Activated CD8-positive, alpha-beta memory T cell treated with anti-CD3 and anti-CD28 coated beads, Interleukin-2, amount 50 U/mL, for 48 hours (primary cell): Measurements from ENCODE around the gene KRTAP10-7.
A peak's percentile ranks its signal among the peaks of the same experiment; 100 is the strongest.
"Not testable (repeated sequence)": the region's sequence is repeated elsewhere in the genome, so short reads cannot be mapped to it uniquely, and the experiment has no call there.

Experiments
- DNase-seq: peaks from one replicate; pipeline ENCODE4 v3.0.0-alpha.2; 2020

KRTAP10-7 gene

DNA sequence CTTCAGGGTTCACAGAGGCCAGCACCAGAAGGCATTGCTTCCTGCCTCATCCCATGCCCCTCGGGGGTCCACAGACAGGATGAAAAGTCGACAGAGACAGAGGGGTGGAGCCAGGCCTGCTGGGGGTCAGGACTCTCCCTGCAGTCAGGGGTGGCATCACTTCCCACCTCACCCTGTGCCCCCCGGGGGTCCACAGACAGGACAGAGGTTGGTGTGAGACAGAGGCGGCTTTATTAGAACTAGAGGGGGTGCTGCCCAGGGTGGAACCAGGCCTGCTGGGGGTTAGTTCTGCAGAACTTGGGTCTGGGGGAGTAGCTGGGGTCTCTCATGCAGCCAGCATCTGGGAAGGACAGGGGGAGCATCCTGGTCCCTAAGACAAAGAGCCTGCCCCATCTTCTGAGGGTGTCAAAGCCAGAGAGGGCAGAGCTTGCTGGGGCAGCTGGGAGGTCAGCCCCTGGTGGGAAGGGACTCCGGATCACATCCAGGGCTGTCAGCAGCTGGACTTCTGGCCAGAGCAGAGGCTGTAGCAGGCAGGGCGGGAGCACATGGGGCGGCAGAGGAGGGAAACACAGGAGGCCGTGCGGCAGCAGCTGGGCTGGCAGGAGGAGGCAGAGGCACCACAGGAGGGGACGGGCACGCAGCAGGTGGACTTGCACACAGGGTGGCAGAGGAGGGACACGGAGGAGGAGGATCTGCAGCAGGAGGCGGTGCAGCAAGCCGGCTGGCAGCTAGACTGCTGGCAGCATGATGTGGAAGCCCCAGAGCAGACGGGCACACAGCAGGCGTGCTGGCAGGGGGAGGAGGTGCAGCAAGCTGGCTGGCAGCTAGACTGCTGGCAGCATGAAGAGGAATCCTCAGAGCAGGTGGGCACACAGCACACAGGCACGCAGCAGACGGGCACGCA is 9.2 kb upstream of the KRTAP10-7 start:
- DNase-seq, result peak; percentile 44

DNA sequence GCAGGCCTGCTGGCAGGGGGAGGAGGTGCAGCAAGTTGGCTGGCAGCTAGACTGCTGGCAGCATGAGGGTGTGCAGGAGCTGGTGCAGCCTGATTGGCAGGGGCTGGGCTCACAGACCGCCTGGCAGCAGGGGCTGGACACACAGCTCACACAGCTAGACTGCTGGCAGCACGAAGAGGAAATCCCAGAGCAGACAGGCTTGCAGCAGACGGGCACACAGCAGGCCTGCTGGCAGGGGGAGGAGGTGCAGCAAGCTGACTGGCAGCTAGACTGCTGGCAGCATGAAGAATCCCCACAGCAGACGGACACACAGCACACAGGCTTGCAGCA is 8.6 kb upstream of the KRTAP10-7 start:
- peak; percentile 36 for DNase-seq

DNA sequence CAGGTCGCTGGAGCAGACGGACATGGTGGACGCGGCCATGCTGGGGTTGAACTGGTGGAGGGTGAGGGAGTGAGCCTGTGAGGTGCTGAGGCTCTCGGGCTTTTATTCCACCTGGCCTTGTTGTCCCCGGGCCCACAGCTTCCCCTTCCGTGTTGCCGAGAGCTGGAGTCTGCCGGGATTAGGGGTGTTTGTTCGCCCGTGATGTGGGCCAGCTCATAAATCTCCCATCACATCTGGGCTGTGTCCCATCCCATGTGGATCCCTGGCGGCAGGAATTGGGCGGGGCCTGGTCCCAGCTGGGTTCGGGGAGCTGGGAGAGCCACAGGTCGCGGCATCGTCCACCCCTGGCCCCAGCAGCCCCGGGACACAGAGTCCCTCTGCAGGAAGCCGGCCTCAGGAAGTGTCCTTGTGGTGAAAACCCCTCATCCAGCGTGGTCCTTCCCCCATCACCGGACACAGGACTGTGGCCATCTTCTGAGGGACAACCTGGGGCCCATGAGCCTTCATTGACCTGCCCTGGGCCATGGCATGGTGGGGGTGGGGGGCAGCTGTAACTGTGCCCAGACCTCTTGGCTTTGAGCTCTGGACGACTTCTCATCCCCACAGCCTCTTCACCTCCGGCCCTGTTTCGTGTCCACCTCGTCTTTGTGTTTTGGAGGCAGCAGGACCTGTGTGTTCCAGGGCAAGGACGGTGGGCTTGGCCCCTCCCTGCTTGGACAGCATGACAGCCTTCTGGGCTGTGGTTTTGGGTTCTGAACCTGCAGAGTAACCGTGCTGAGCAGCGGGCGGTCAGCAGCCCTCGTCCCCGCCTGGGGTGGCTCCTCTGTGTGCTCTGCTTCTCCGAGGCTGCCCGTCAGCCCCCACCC is 7.7 kb upstream of the KRTAP10-7 start, which contains the start of gene KRTAP10-6:
Gene KRTAP10-6 (minus strand): TSS at position 60 of the 866 bp plus-strand sequence. CDS start 21 bp downstream, at position 39.
- DNase-seq, result peak; percentile 35

DNA sequence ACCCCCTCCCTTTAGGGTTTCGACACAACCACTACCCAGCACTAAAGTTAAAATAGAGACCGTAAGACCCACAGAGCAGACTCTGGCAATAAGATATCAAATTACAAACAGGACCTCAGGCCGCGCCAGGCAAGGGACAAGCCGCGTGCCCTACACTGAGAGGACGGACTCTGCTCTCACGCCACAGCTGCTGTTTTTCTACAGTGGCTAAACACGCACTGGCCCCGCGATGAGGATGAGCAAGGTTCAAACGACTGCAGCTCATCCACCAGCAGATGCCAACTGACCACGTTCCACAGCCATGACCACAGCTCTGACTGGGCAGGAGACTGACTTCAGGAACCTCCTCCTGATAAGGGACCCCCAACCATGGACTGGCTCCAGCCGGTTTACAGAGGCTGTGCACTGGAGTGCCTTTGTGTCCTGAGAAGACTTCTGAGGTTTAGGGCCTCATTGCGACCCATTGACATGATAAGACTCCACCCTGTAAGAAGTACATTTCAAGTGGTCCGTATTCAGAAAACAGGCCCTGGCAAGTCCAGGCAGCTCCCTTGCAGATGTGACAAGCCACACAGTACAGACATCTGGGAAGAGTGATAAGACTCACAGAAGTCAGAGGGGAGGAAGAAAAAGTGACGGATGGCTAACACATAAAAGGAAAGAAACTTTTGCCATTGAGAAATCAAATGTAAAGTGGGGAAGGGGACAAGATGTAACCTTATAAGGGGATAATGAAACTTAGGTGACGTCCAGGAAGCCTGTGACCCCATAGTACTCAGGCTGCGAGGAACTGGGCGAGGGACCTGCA is 6.6 kb upstream of the KRTAP10-7 start:
- DNase-seq, result peak; percentile 32

DNA sequence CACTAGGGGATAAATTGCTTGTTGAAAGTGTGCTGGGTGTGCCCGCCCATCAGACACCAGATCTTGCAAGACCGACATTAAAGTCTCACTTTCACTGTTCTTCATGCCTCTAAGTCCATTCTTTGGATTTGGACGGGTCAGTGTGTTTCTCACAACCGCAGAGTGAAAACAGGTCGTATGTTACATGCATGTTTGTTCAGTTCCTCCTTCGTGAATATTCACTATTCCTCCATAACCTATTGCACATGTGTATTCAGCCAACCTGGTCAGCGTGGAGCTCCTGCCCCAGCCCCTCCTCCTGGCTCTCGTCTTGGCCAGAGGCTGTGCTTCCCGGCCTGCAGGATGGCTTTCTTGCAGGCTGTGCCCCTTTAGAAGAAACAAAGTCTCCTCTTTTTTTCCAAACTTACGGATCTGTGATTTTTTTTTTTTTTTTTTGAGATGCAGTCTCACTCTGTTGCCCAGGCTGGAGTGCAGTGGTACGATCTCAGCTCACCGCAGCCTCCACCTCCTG is 5.9 kb upstream of the KRTAP10-7 start:
- DNase-seq, result peak; percentile 42

DNA sequence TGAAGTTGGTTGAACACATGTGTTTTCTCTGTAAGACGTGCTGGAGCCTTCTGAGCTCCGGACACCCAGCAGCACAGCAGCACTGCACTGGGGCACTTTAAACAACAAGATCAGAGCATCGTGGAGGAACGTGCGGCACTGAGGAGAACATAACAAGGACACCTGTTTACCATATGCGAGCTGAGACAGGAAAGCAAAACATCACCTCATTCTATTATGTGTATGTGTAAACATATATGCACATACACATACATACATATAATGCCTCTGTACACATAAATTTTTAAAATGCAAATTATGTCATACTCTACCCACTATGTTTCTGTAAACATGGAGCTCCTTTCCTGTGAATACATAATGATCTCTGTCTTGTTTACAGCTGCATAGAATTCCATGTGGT is 4.9 kb upstream of the KRTAP10-7 start:
- DNase-seq, result peak; percentile 35

DNA sequence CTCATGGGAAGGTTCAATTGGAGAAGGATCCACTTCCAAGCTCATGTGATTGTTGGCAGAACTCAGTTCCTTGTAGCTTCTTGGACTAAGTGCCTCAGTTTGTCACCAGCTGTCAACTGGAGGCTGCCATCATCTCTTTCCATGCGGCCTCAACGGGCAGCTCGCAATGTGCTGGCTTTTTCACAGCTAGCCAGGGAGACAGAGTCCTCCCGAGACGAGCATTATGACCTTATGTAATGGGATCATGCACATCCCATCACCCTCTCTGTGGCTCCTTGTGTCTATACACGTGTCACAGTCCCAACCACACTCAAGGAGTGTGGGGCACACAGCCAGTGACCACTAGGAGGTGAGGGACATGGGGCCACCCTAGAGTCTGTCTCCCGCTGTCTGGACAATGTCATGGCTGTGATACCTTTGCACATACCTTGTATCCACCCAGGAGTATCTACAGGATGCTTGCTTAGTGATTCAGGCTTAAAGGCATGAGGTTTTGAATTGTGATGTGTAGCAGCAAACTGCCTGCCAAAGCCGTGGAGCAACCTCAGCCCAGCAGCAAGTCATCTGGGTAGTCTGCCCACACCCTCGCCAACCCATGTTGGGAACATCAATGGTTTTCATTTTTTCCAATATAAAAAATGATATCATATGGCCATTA is 4.2 kb upstream of the KRTAP10-7 start:
- DNase-seq, result peak; percentile 34

DNA sequence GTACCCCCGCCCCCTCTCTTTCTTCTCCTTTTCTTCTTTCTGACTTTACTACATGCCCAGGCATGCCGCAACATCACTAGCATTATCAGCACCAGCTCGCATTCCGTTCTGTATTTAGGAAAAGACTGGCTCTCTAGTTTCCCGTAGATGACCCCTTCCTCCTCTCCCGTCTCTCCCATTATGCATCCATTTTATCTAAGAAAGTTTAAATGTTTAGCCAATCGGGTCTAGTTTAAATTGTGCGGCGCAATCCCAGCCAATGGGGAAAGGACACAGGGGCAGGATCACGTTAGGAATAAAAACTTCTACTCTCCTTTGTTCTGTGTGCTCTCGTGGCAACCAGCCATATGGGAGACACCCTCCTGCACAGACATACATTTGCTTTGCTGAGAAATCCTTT is 2.3 kb upstream of the KRTAP10-7 start:
- DNase-seq, result no peak

DNA sequence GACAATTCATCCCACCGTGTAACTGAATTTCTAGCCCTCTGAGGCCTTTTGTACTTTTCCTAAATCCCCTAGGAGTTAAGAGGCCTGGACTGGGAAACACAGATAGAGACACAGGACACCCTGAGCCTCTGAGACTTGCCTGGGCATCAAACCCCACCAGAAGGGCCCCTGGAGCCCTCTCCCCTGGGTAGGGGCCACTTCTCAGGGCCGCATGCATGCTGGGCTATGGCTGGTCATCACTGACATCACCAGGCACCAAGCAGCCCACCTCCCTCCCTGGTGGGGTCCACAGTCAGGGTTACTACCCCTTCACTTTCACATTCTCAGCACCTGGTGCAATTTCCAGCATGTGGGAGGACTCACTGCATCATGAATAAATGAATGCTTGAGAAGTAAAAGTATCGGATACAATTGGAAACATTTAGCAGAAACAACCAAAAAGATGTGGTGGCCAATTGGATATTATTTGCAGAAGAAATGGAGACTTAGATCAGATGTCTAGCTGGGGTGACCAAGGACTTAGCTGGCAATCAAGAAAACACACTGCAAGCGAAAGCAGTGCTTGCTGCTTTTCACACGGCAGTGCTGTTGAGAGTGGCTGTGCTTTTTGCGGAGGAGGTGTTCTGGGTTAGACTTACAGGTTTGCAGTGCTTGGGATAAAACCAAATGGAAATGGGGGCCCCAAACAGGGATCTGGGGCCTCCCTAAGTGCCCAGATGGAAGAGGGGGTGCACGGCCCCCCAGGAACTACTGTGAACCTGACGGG is 950 bp upstream of the KRTAP10-7 start:
- no peak for DNase-seq

DNA sequence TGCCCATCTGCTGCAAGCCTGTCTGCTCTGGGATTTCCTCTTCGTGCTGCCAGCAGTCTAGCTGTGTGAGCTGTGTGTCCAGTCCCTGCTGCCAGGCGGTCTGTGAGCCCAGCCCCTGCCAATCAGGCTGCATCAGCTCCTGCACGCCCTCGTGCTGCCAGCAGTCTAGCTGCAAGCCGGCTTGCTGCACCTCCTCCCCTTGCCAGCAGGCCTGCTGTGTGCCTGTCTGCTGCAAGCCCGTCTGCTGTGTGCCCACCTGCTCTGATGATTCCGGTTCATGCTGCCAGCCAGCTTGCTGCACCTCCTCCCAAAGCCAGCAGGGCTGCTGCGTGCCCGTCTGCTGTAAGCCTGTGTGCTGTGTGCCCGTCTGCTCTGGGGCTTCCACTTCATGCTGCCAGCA is 694 bp downstream of the KRTAP10-7 start:
- DNase-seq, result not testable (repeated sequence)

DNA sequence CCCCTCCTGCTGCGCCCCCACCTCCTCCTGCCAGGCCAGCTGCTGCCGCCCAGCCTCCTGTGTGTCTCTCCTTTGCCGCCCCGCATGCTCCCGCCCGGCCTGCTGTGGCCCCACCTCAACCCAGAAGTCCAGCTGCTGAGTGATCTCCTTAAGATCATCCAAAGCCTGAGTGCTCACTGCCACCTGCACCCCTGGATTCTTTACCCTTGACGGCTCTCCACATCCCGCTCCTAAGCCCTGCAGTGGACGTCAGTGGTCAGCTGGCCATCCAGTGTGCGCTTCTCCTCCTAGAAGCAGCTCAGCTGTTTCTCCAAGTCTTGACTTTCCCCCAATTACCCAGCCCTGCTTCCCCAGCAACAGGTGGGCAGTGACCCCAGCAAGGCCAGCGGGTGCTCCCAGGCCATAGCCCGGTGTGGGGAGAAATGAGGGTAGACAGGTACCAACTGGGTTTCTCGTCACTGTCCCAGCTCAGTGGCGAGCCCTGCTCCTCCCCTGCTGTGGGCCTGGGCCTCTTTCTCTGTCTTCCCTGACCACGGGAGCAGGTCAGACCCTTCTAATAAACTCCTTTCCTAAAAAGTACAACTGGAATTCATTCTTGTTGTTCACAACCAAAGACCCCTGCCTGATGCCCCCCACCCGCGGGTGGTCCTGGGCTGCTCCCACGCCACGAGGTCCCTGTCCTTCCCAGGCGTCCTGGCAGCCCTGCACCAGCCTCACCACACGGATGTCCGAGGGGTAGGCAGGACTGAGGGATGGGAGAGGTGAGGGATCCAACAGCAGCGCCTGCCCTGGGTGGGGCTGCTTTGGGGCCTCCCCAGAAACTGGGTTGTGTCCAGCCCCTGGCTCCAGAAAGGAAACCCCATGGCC is 1.4 kb downstream of the KRTAP10-7 start:
- no peak for DNase-seq

DNA sequence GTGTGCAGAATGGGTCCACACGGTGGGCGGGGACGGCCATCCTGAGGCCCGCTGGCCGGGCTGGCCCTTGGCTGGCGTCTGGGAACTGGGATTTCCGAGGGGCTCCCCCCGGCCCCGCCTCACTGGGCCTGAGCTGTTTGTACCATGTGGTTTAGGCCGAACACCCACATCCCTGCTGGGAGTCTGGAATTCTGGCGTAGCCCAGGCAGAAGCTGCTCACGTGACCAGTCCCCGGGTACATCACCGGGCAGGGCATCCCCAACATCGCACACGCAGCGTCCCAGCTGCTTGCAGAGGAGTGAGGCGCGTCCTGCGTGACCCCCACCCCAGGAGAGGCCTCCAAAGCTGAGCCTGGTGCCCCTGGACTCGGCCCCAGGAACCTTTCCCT is 2.1 kb downstream of the KRTAP10-7 start:
- DNase-seq, result no peak

DNA sequence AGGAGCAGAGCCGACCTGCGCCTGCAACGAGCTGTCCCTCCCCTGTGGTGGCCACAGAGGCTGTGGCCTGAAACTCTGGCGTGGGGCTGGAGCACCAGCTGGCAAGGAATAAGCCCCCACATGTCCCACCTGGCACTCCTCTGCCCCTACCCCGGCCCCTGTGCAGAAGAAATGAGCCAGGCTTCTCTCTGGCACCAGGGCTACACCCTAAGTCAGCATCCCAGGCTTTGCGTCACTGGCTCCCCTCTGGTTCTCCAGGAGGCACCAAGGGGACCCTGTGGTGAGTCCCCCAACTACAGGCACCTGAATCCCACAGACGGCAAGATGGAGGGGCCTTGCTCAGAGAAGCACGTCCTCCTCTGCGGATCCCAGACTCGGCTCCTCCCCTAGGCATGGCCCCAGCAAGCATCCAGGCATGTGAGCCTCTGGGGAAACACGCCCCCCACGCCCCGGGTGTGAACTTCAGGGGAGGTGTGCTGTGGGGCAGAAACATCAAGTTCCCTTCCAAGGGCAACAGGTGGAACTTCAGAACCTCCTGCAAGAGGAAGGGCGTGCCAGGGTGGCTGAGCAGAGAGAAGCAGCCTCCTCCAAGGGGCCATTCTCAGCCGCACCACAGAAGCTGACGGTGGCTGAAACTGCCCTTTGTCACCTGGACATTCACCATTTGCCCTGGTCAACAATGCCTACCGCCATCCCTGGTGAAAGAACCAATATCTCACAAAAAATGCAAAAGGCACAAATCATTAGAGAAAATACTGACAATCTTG is 2.9 kb downstream of the KRTAP10-7 start:
- DNase-seq, result no peak

DNA sequence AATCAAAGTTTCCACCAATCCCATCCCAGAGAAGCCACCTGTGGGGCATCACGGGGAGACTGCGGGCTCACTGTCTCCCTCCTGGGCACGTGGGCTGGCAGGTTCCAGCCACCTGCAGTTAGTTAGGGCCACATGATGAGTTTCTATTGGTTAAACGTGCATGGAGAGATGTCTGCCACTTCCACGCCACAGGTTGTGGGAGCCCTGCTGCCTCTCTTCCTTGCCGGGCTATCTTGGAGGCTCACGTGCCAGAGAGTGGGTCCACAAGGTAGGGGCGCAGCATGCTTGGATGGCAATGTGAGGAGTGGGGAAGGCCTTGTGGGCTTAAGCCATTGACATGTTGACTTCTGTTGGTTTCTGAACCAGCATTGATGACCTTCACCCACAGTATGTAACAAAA is 3.5 kb downstream of the KRTAP10-7 start:
- DNase-seq, result no peak

DNA sequence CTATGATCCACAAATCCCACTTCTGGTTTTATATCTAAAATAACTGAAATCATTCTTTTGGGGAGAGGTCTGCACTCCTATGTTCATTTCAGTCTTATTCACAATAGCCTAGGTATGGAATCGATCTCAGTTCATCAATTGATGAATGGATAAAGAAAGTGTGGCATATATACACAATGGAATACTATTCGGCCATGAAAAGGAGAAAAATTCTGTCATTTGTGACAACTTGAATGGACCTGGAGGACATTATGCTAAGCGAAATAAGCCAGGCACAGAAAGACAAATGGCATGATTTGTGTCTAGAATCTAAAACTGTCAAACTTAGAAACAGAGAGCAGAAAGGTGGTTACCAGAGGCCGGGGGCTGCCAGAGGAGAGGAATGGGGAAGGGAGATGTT is 6.1 kb downstream of the KRTAP10-7 start:
- DNase-seq, result no peak

DNA sequence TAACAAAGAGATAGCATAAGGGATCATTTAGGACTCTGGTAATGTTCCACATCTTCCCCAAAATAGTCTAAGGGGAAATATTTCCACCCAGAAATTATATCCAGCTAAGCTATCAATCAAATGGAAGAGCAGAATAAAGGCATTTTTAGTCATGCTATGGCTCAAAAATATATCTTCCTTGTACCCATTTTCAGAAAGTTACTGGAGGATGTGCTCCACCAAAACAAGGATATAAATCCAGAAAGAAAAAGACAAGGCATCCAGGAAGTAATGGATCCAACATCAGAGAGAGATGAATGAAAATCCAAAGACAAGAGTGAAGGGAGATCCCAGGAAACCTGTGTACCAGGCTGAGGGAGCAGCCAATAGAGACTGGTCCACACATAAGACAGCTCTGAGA is 8.8 kb downstream of the KRTAP10-7 start:
- no peak for DNase-seq

DNA sequence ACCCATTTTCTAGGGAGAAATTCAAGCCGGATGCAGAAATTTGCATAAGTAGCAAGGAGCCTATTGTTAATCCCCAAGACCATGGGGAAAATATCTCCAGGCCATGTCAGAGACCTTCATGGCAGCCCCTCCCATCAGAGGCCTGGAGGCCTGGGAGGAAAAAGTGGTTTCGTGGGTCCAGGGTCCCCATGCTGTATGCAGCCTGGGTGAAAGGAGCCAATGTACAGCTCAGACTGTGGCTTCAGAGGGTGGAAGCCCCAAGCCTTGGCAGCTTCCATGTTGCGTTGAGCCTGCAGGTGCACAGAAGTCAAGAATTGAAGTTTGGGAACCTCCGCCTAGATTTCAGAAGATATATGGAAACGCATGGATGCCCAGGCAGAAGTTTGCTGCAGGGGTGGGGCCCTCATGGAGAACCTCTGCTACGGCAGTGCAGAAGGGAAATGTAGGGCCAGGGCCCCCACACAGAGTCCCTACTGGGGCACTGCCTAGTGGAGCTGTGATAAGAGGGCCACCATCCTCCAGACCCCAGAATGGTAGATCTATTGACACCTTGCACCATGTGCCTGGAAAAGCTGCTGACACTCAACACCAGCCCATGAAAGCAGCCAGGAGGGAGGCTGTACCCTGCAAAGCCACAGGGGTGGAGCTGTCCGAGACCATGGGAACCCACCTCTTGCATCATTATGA is 9.9 kb downstream of the KRTAP10-7 start:
- not testable (repeated sequence) for DNase-seq

DNA sequence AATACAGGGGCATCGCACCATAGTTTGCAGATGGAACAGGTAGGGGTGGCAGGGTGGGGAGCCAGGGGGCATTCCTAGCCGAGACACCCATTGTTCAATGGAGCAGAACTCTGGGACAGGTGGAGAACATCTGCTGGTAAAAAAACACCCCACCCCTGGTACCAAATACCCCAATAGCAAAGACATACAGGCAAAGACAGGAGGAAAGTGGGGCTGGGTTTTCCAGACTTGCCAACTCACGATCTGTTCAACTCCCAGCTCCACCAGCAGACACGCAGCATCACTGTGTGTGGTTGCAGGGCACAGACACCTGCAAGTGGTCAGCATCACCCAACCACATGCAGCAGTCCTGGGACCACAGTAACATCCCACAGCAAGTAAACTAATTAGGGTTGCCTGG is 11.2 kb downstream of the KRTAP10-7 start:
- DNase-seq, result no peak

DNA sequence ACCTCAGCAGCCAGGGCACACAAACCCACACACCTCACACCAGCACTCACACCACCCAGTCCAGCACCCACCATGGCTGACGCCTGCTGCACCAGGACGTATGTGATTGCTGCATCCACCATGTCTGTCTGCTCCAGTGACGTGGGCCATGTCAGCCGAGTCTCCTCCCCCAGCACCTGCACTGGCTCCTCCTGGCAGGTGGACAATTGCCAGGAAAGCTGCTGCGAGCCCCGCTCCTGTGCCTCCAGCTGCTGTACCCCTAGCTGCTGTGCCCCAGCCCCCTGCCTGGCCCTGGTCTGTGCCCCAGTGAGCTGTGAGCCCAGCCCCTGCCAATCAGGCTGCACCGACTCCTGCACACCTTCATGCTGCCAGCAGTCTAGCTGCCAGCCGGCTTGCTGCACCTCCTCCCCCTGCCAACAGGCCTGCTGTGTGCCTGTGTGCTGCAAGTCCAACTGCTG is 11.7 kb downstream of the KRTAP10-7 start, which contains the start of gene KRTAP10-8:
Gene KRTAP10-8 (plus strand): TSS at position 51 of the 458 bp plus-strand sequence. CDS start 22 bp downstream, at position 73.
- DNase-seq, result no peak
